Right forelimb (tissue), 1 donor: ENCODE results near the gene PBX3.
"Not testable (repeated sequence)": the region's sequence is repeated elsewhere in the genome, so short reads cannot be mapped to it uniquely, and the experiment has no call there.

Experiments used
- DNase-seq: peaks from one replicate; pipeline ENCODE4 v3.0.0-alpha.2; 2018

Gene PBX3

GRCh38 chr9:125778538-125779219 is 31.5 kb downstream of the PBX3 start:
- not testable (repeated sequence) for DNase-seq

DNA sequence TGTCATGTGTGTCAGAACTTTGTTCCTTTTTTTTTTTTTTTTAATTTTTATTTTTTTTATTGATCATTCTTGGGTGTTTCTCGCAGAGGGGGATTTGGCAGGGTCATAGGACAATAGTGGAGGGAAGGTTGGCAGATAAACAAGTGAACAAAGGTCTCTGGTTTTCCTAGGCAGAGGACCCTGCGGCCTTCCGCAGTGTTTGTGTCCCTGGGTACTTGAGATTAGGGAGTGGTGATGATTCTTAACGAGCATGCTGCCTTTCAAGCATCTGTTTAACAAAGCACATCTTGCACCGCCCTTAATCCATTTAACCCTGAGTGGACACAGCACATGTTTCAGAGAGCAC is 32.0 kb downstream of the PBX3 start:
- DNase-seq, result not testable (repeated sequence)

DNA sequence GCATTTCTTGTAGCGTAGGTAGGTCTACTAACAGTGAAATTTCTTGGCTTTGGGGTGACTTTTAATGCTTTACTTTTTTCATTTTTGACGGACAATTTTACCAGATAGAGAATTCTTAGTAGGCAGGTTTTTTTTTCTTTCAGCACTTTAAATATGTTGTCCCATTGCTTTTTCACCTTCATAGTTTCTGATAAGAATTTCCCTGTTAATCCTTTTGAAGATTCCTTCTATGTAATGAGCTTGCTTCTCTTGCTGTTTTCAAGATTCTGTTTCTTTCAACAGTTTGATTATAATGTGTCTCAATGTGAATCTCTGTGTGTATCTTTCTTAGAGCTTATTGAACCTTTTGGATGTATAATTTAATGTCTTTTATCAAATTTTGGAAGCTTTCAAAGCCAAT is 35.5 kb downstream of the PBX3 start:
- no peak for DNase-seq

GRCh38 chr9:125784286-125785049 is 37.3 kb downstream of the PBX3 start:
- DNase-seq, result no peak

DNA sequence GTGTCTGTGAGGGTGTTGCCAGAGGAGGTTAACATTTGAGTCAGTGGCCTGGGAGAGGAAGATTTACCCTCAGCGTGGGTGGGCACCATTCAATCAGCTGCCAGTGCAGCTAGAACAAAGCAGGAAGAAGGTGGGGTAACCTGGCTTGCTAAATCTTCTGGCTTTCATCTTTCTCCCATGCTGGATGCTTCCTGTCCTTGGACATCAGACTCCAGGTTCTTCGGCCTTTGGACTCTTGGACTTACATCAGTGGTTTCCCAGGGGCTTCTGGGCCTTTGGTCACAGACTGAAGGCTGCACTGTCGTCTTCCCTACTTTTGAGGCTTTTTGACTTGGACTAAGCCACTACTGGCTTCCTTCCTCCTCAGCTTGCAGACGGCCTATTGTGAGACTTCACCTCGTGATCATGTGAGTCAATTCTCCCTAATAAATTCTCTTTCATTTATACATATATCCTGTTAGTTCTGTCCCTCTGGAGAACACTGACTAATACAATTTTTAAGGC is 38.1 kb downstream of the PBX3 start:
- DNase-seq, result no peak

DNA sequence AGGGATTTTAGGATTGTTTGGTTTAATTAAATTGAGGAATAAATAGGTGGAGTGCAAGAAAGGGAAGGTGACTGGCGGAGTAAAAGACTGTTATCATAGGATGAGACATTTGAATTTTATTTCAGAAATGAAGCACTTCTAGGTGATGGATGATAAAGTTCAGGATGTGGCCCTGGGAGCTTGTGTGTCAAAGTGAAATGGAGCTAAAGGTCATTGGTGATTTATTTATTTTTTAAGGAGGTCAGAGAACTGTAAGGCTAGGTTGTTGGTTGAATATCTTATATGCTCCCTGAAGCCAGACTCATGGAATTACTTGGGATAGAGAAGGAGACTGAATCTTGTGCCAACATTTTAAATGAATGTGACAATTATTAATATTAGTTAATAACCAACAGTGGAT is 40.5 kb downstream of the PBX3 start:
- DNase-seq, result no peak

GRCh38 chr9:125789196-125789595 is 42.0 kb downstream of the PBX3 start:
- DNase-seq, result no peak

DNA sequence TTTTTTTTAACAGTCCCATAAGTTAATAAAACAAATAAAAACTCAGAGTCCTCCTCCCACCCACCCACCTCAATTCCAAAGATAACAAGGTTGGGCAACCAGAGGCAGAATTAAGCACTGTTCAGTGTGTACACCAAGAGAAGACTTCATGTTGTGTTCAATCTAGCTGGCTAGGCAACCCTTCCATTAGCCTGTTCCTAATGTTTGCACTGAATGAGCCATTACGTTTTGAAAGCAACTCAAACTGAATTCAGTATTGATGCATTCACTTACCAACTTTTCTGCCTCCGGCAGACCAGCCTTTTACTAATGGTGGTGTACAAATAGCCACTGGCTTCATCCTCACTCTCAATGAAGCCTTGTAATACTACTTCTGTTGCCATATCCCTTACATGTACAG is 47.5 kb downstream of the PBX3 start:
- no peak for DNase-seq

DNA sequence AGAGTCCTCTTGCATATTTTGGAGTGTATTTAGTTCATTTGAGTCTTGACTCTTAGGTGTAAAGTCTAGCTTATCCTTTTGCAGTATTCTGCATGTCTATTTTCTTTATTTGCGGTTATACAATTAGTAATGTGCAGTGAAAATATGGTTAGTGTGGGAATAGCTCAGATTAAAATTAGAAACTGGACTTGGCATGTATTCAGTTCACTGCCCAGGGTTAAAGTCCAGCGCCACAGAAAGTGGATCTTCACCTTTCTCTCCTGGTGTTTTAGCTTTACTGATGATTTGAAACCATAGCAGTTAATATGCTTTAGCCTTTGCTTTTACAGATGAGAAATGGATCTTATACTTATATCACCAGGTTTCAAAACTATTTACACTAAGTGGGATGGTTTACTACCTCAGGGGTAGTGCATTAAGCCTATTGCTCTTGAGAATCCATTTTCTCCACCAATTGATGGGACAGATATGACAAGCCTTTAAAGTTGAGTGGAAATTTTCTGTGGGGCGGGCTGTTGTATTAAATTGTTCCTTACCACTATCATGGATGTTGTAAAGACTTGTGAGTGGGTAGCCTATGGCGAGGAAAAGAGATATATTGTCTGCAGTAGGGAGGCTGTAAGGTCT is 48.9 kb downstream of the PBX3 start:
- DNase-seq, result no peak

DNA sequence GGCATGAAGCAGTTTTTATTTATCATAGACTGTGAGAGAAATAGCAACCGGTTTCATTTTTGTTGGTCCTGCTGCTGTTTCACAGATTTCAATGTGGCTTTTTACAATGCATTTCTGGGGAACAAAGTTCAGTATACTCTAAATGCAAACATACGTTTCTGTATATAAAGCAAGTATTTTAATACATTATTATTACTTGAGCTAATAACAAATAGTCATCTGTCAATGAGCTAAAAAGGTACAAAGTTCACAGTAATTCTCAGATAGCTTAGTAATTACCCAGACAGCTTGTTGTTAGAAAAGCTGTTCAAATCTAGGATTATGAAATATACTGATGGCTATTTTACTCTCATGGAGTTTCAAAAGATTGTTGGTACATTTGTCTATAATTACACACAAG is 50.8 kb downstream of the PBX3 start:
- DNase-seq, result no peak

- DNase-seq, result no peak
Observed at GRCh38 chr9:125803526-125803925, 56.4 kb downstream of the PBX3 start.

GRCh38 chr9:125805057-125805456 is 57.9 kb downstream of the PBX3 start:
- no peak for DNase-seq

DNA sequence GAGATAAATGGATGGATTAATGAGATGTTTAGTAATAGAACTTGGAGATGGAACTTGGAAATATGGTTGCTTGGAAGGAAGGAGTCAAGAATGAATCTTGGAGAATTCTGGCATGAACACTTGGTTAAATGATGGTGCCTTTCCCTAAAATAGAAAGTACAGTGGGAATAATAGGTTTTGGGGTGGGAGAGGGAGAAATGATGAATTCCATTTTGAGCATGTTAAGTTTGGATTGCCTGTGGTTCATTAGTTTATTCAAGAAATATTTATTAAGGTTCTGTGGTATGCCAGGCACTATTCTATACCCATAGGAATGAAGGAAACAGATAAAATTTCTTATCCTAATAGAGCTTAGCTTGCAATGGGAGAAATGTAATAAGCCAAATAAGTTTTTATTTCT is 58.4 kb downstream of the PBX3 start:
- DNase-seq, result no peak

DNA sequence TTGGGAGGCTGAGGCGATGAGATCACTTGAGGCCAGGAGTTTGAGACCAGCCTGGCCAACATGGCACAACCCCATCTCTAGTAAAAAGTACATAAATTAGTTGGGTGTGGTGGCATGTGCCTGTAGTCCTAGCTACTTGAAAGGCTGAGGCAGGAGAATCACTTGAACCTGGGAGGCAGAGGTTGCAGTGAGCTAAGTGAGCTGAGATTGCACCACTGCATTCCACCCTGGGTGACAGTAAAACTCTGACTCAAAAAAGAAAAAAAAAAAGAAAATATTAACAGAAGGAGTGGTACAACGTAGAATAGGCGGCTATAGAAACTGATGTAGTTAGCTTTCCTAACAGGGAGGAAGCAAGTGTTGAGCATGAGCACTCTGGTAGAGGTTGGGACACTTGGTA is 59.9 kb downstream of the PBX3 start:
- no peak for DNase-seq

DNA sequence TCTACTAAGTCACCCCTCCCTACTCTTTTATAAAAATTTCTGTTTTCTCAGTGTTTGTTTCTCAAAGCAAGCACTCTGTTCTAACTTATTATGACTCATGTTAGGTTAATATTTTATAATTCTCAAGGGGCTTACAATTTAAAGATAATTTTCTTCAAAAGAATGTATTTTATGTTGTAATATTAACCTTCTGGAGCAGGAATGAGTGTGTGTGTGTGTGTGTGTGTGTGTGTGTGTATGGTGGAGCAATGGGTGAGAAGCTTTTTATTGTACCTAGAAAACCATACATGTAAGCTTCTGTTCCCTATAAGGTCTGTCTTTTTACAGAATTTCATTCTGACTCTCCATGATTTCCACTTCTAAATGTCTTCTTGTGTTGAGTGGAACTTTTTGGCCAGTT is 63.0 kb downstream of the PBX3 start:
- DNase-seq, result no peak

DNA sequence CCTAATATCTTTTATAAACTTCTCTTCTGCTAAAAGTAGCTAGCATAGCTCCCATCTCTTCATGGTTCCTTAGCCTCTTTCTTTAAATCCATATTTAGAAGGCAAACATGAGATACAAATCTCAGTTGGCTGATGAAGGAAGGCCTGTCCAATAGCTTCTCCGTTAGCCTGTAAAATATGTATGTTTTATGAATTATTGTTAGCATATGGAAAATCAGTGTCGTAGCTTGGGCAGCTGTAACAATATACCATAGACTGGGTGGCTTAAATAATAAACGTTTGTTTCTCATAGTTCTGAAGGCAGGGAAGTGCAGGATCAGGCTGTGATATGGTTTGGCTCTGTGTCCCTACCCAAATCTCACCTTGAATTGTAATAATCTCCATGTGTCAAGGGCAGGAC is 63.8 kb downstream of the PBX3 start:
- DNase-seq, result no peak

GRCh38 chr9:125812403-125812802 is 65.2 kb downstream of the PBX3 start:
- no peak for DNase-seq

- DNase-seq, result no peak
Observed at GRCh38 chr9:125815568-125815967, 68.4 kb downstream of the PBX3 start.

DNA sequence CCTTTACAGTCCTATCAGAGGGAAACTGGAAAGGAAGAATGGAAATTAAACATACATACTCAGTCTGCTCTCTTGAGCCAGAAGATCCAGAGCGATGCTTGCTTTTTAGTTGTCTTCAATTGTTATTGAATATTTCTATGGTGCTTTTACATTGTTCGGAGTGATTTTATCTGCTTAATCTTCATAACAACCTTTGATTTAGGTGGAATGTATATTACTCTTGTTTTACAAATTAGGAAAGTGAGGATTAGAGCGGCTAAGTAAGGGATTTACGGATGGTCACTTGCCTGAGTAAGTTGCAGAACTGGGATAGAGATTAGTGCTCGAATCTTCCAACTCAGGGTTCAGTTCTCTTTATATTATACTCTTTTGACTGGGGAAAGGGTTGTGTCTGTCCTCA is 69.1 kb downstream of the PBX3 start:
- DNase-seq, result no peak

DNA sequence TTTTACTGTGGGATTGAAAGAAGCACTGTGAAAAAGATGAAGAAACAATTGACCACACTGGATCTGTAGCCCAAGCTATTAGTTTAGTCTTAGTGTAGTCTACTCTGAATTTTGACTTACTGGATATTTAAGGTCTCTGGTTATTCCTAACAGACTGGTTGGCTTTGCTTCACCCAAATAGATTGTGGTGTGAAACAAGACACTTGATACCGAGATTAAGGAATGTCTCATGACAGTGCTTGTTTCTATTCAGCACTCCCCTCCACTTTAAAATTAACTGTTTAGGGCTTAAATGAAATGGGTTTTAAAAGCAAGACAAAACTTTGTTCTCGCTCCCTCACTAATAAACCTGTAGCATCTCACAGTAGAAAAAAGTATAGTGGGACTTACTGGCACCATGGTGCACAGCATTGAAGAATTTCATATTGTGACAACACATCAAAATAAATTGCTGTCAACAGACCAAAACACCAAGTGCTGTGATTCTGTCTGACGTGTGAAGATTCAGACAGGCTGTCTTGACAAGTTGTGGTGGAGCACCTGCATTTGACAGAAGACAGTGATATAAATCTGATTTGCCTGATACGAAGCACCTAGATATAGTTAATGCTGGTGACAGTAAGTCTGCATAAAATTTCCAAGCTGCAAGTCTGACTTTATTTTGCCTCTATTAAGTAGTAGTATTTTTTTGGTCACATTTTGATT is 73.1 kb downstream of the PBX3 start:
- no peak for DNase-seq

DNA sequence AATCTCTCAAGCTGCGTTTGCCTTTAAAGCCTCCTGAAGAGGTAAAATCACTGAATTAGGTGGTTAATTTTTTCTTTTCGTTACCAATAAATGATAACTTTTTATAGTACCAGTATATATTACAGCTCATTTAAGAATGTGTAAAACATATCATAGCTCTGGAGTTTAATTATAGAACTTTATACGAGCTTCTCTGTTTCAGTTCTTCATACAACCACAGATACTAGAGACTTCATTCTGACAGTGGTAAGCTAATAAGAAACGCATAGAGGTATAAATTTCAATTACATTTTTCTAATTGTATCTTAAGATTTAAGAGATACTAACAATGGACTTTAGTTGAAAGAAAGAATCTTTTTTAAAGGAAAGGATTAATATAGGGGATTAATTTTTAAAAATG is 73.9 kb downstream of the PBX3 start:
- DNase-seq, result no peak

- DNase-seq, result no peak
Observed at GRCh38 chr9:125822160-125822559, 75.0 kb downstream of the PBX3 start.

- DNase-seq, result no peak
Observed at GRCh38 chr9:125822902-125823301, 75.7 kb downstream of the PBX3 start.
